ENCODE measurements around the gene NPL. TPM values are rescaled to one million over a fixed set of nuclear protein-coding genes. Genes with fewer than 3 reads are reported as not detected.

Gene NPL
- total and polyA plus RNA-seq, 9 of the 15 experiments (the other 6 are each of a cell fraction or from before 2014, with no cell fraction given): 9.9 to 22.3 (median 14.2) TPM

DNA sequence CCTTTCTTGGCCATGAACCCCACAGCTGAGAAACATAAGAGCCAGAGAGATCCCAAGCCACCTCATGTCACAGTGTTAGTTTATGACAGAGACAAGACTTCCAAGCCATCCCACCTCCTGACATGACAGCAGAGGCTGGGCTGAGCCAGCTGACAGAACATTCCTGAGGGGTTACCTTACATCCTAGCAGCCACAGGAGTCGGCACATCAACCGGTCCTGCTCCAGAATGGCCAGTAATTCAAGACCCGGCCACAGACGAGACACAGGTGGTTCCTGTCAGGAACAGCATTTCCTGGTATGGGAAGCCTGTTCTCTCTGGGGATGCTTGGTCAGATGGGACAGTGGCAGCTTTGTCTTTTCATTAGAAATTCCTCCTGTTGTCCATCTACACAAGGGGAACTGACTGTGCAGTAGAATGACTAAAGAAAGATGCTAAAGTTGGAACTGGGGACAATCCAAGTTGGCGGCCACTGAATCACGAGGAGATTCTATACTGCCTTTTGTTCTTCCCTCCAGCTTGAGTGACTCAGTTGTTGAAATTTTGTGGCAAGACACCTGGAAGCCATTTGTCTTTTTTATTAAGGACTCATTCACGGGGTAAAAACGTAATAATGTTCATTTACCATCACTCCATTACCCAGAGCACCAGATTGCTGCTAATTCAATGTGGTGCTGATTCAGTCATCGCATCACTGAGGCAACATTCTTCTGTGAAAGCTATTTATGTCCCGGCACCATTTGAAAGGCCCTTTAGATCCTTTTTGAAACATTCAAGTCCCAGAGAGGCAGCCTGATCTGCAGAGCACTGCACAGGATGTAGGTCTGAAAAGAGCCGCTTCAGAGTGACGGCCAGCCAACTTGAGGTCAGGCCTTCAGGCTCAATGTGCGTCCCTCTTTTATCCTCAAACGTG is 37.2 kb upstream of the NPL start:
- DNase-seq (ENCODE audit: extremely low read depth in 1 of 4, low spot score in 3 of 4) (no peak), FAIRE-seq (no peak), ATAC-seq (no peak)
- Histone ChIP-seq H3K36me3 (ENCODE audit: control insufficient read depth, insufficient read depth, low read length) (no peaks in the 10 kb centered on the region), H3K4me1 (replicated peaks in 1 of 2; ENCODE audit: control insufficient read depth in 2 of 2, insufficient read depth in 2 of 2, low read length in 2 of 2) (no peaks in the 10 kb centered on the region), H3K27ac (ENCODE audit: extremely low read depth, low read depth, low read length) (no peak overlapping the region), H3K9ac (ENCODE audit: insufficient read depth in 1 of 2, low read depth in 2 of 2, low read length in 2 of 2) (no peak overlapping the region), H3K9me3 (replicated peaks; ENCODE audit: control insufficient read depth, insufficient read depth, low read depth, low read length) (no peaks in the 10 kb centered on the region), H3K9me1 (ENCODE audit: control insufficient read depth, insufficient read depth, low read length) (no peaks in the 10 kb centered on the region), H3K79me2 (ENCODE audit: control insufficient read depth, insufficient read depth, low read length) (no peaks in the 10 kb centered on the region), H4K20me1 (replicated peaks; ENCODE audit: control insufficient read depth, insufficient read depth, low read length) (no peaks in the 10 kb centered on the region), H2AFZ (ENCODE audit: low read depth, low read length) (no peak overlapping the region), H3K4me3 (no peak overlapping the region), H3K4me2 (ENCODE audit: insufficient read depth, low read length) (no peak overlapping the region), H3K27me3 (ENCODE audit: control insufficient read depth in 2 of 2, insufficient read depth in 2 of 2, low read length in 2 of 2) (peaks cover 16 to 20% of the 10 kb centered on the region in 2 experiments)
- ChIA-PET POLR2A (interaction anchor here (0.7 to 1.0 kb wide), 3 partner anchors 9 to 84 kb away, joined by 3 read pairs; no protein-coding TSS in a partner anchor), CTCF (ENCODE audit: low intra/inter-chr PET ratio) (no interaction called here)
- in situ Hi-C loops (cut with MboI) (no loop called here), intact Hi-C loops (cut with micrococcal nuclease) (loop anchor here (2.0 kb wide), 1 partner anchor 20 kb away; no protein-coding TSS in a partner anchor)
- 1% methylated on average over 14 of the region's 14 CpGs for WGBS (ENCODE audit: insufficient coverage, low coverage, missing lambda C conversion rate)
- BruUV-seq (replicated peaks): no TSS peak
- TF ChIP-seq NCOA6 (IDR thresholded peaks at IDR 0.05) (no peak), HDAC8 (tag; IDR thresholded peaks at IDR 0.05) (no peak), CTBP1 (IDR thresholded peaks at IDR 0.05; ENCODE audit: borderline replicate concordance) (no peak), KAT2B (IDR thresholded peaks at IDR 0.05; ENCODE audit: low read depth, low read length) (no peak), GTF2A2 (tag; IDR thresholded peaks at IDR 0.05) (no peak), PREB (CRISPR knock-in tag; IDR thresholded peaks at IDR 0.05) (no peak), ZNF57 (CRISPR knock-in tag; IDR thresholded peaks at IDR 0.05) (no peak), HMGXB4 (CRISPR knock-in tag; IDR thresholded peaks at IDR 0.05) (no peak)
- TF ChIP-seq, protein P1, sequence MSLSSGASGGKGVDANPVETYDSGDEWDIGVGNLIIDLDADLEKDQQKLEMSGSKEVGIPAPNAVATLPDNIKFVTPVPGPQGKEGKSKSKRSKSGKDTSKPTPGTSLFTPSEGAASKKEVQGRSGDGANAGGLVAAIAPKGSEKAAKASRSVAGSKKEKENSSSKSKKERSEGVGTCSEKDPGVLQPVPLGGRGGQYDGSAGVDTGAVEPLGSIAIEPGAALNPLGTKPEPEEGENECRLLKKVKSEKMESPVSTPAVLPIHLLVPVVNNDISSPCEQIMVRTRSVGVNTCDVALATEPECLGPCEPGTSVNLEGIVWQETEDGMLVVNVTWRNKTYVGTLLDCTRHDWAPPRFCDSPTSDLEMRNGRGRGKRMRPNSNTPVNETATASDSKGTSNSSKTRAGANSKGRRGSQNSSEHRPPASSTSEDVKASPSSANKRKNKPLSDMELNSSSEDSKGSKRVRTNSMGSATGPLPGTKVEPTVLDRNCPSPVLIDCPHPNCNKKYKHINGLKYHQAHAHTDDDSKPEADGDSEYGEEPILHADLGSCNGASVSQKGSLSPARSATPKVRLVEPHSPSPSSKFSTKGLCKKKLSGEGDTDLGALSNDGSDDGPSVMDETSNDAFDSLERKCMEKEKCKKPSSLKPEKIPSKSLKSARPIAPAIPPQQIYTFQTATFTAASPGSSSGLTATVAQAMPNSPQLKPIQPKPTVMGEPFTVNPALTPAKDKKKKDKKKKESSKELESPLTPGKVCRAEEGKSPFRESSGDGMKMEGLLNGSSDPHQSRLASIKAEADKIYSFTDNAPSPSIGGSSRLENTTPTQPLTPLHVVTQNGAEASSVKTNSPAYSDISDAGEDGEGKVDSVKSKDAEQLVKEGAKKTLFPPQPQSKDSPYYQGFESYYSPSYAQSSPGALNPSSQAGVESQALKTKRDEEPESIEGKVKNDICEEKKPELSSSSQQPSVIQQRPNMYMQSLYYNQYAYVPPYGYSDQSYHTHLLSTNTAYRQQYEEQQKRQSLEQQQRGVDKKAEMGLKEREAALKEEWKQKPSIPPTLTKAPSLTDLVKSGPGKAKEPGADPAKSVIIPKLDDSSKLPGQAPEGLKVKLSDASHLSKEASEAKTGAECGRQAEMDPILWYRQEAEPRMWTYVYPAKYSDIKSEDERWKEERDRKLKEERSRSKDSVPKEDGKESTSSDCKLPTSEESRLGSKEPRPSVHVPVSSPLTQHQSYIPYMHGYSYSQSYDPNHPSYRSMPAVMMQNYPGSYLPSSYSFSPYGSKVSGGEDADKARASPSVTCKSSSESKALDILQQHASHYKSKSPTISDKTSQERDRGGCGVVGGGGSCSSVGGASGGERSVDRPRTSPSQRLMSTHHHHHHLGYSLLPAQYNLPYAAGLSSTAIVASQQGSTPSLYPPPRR (CRISPR knock-in tag; IDR thresholded peaks at IDR 0.05; ENCODE audit: borderline replicate concordance): no peak
- TF ChIP-seq, protein P2, sequence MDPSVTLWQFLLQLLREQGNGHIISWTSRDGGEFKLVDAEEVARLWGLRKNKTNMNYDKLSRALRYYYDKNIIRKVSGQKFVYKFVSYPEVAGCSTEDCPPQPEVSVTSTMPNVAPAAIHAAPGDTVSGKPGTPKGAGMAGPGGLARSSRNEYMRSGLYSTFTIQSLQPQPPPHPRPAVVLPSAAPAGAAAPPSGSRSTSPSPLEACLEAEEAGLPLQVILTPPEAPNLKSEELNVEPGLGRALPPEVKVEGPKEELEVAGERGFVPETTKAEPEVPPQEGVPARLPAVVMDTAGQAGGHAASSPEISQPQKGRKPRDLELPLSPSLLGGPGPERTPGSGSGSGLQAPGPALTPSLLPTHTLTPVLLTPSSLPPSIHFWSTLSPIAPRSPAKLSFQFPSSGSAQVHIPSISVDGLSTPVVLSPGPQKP (CRISPR knock-in tag; IDR thresholded peaks at IDR 0.05): no peak

All from K562 (cell line).